Mesendoderm (in vitro differentiated cells): Measurements from ENCODE around the gene LAP3.

Experiments
- DNase-seq: peaks from one replicate; pipeline ENCODE4 v3.0.0; 2013
- H2AK5ac ChIP-seq: 2 replicates; pipeline ENCODE4 v1.6.1; 2013; ENCODE audit warnings: low read length, inconsistent platforms
- H2BK120ac ChIP-seq: 2 replicates; pipeline ENCODE4 v1.6.1; 2013; ENCODE audit warnings: low read depth, mild to moderate bottlenecking, low read length, moderate library complexity, mixed read lengths
- H2BK15ac ChIP-seq: replicated peaks from 2 replicates; pipeline ENCODE4 v1.6.1; 2013; ENCODE audit warnings: low read depth, mild to moderate bottlenecking, moderate library complexity
- H2BK5ac ChIP-seq: 2 replicates; pipeline ENCODE4 v1.6.1; 2013; ENCODE audit warnings: low read length, inconsistent platforms
- H3K18ac ChIP-seq: 2 replicates; pipeline ENCODE4 v1.6.1; 2013; ENCODE audit warnings: mild to moderate bottlenecking, low read length, mixed read lengths
- H3K23ac ChIP-seq: one replicate; pipeline ENCODE4 v1.6.1; 2013; ENCODE audit warnings: low read length
- H3K27ac ChIP-seq: 2 replicates; pipeline ENCODE4 v1.5.1; 2013; ENCODE audit warnings: low read depth, mild to moderate bottlenecking, inconsistent platforms, low read length, moderate library complexity
- H3K27me3 ChIP-seq: 2 replicates; pipeline ENCODE4 v1.6.1; 2013; ENCODE audit warnings: low read length, control low read depth, mild to moderate bottlenecking, inconsistent platforms; ENCODE audit not compliant: insufficient read depth, poor library complexity
- H3K36me3 ChIP-seq: 2 replicates; pipeline ENCODE4 v1.6.1; 2013; ENCODE audit warnings: low read length, inconsistent platforms; ENCODE audit not compliant: control insufficient read depth, insufficient read depth
- H3K4ac ChIP-seq: one replicate; pipeline ENCODE4 v1.6.1; 2013; ENCODE audit warnings: low read depth, mild to moderate bottlenecking, low read length, moderate library complexity
- H3K4me1 ChIP-seq: 2 replicates; pipeline ENCODE4 v1.6.1; 2013; ENCODE audit warnings: low read depth, low read length, inconsistent platforms; ENCODE audit not compliant: control insufficient read depth
- H3K4me2 ChIP-seq: 2 replicates; pipeline ENCODE4 v1.6.1; 2013; ENCODE audit warnings: low read length
- H3K4me3 ChIP-seq: 2 replicates; pipeline ENCODE4 v1.5.1; 2013; ENCODE audit warnings: mild to moderate bottlenecking, low read length
- H3K56ac ChIP-seq: one replicate; pipeline ENCODE4 v1.6.1; 2013; ENCODE audit warnings: low read length
- H3K79me1 ChIP-seq: 2 replicates; pipeline ENCODE4 v1.6.1; 2013; ENCODE audit warnings: low read length, inconsistent platforms
- H3K79me2 ChIP-seq: 2 replicates; pipeline ENCODE4 v1.6.1; 2013; ENCODE audit warnings: mild to moderate bottlenecking, low read length; ENCODE audit not compliant: control insufficient read depth, insufficient read depth
- H3K9ac ChIP-seq: 2 replicates; pipeline ENCODE4 v1.6.1; 2013; ENCODE audit warnings: low read length, inconsistent platforms
- H4K5ac ChIP-seq: one replicate; pipeline ENCODE4 v1.6.1; 2013; ENCODE audit warnings: low read length
- H4K8ac ChIP-seq: one replicate; pipeline ENCODE4 v1.6.1; 2013; ENCODE audit warnings: low read depth, mild to moderate bottlenecking, control low read depth, low read length, moderate library complexity
- WGBS: extraction: QIAGEN DNeasy Blood & Tissue Kit; methylation state at CpG from one replicate; pipeline ENCODE4 v1.1.7; 2013; ENCODE audit warnings: low lambda C conversion rate, missing lambda C conversion rate; ENCODE audit not compliant: insufficient coverage; ENCODE audit errors: extremely low coverage; 5-methylcytosine and 5-hydroxymethylcytosine counted together

Gene LAP3

GRCh38 chr4:17624821-17625220, 47.8 kb downstream of the LAP3 start:
- H3K4me1 ChIP-seq: no peaks in the 10 kb centered on the region
- no peaks in the 10 kb centered on the region for H3K27me3 ChIP-seq
- H2BK15ac ChIP-seq: no peak overlapping the region
- H3K56ac ChIP-seq: no peak overlapping the region
- no peak overlapping the region for H3K9ac ChIP-seq
- no peak overlapping the region for H2AK5ac ChIP-seq
- no peak for DNase-seq
- no peak overlapping the region for H3K18ac ChIP-seq
- no peak overlapping the region for H3K23ac ChIP-seq
- no peak overlapping the region for H3K4me3 ChIP-seq
- H3K4ac ChIP-seq: no peak overlapping the region
- whole genome bisulfite sequencing: no CpG with 5 or more reads among the region's 2 CpGs
- H3K36me3 ChIP-seq: peaks cover 23% of the 10 kb centered on the region
- no peak overlapping the region for H3K4me2 ChIP-seq
- H3K79me1 ChIP-seq: peaks cover 4% of the 10 kb centered on the region
- no peak overlapping the region for H3K27ac ChIP-seq
- H4K8ac ChIP-seq: no peak overlapping the region
- no peaks in the 10 kb centered on the region for H3K79me2 ChIP-seq
- H4K5ac ChIP-seq: no peak overlapping the region
- no peak overlapping the region for H2BK120ac ChIP-seq
- no peak overlapping the region for H2BK5ac ChIP-seq

GRCh38 chr4:17630228-17630627, 53.2 kb downstream of the LAP3 start:
- no peak overlapping the region for H3K4me2 ChIP-seq
- no peak overlapping the region for H2AK5ac ChIP-seq
- H3K79me2 ChIP-seq: no peaks in the 10 kb centered on the region
- no peak overlapping the region for H4K8ac ChIP-seq
- no CpG with 5 or more reads among the region's 4 CpGs for WGBS
- H3K27me3 ChIP-seq: no peaks in the 10 kb centered on the region
- no peak overlapping the region for H2BK120ac ChIP-seq
- no peak overlapping the region for H2BK15ac ChIP-seq
- H3K4ac ChIP-seq: no peak overlapping the region
- H3K36me3 ChIP-seq: peaks cover 14% of the 10 kb centered on the region
- DNase-seq: peak; percentile 7
- H3K18ac ChIP-seq: no peak overlapping the region
- no peak overlapping the region for H3K56ac ChIP-seq
- H3K4me3 ChIP-seq: no peak overlapping the region
- no peak overlapping the region for H3K23ac ChIP-seq
- H3K79me1 ChIP-seq: peaks cover 4% of the 10 kb centered on the region
- no peak overlapping the region for H2BK5ac ChIP-seq
- H4K5ac ChIP-seq: no peak overlapping the region
- H3K4me1 ChIP-seq: no peaks in the 10 kb centered on the region
- H3K9ac ChIP-seq: no peak overlapping the region
- H3K27ac ChIP-seq: no peak overlapping the region

- Histone ChIP-seq H3K9ac (no peak overlapping the region), H3K23ac (no peak overlapping the region), H3K79me2 (no peaks in the 10 kb centered on the region), H3K79me1 (no peaks in the 10 kb centered on the region), H3K56ac (no peak overlapping the region), H3K4me3 (no peak overlapping the region), H3K36me3 (peaks cover 8% of the 10 kb centered on the region), H4K5ac (no peak overlapping the region), H3K4me1 (no peaks in the 10 kb centered on the region), H3K27ac (no peak overlapping the region), H2BK120ac (no peak overlapping the region), H2AK5ac (no peak overlapping the region), H3K4me2 (no peak overlapping the region), H2BK15ac (no peak overlapping the region), H4K8ac (no peak overlapping the region), H2BK5ac (no peak overlapping the region), H3K18ac (no peak overlapping the region), H3K27me3 (no peaks in the 10 kb centered on the region), H3K4ac (no peak overlapping the region)
- DNase-seq: no peak
- WGBS: no CpG with 5 or more reads among the region's 9 CpGs
These were observed 56.6 kb downstream of the LAP3 start for GRCh38 chr4:17633600-17633999.

GRCh38 chr4:17635056-17635455, 58.1 kb downstream of the LAP3 start:
- Histone ChIP-seq H2AK5ac (no peak overlapping the region), H3K79me2 (no peaks in the 10 kb centered on the region), H2BK15ac (no peak overlapping the region), H4K8ac (no peak overlapping the region), H3K4me3 (no peak overlapping the region), H3K27ac (no peak overlapping the region), H3K56ac (no peak overlapping the region), H3K27me3 (no peaks in the 10 kb centered on the region), H2BK120ac (no peak overlapping the region), H3K36me3 (peaks cover 5% of the 10 kb centered on the region), H3K4ac (no peak overlapping the region), H3K79me1 (no peaks in the 10 kb centered on the region), H3K4me2 (no peak overlapping the region), H2BK5ac (no peak overlapping the region), H3K4me1 (no peaks in the 10 kb centered on the region), H3K9ac (no peak overlapping the region), H4K5ac (no peak overlapping the region), H3K23ac (no peak overlapping the region), H3K18ac (no peak overlapping the region)
- no CpG with 5 or more reads among the region's 4 CpGs for WGBS
- DNase-seq: no peak

GRCh38 chr4:17636341-17636695, 59.3 kb downstream of the LAP3 start:
- no peaks in the 10 kb centered on the region for H3K79me2 ChIP-seq
- no peak overlapping the region for H2BK120ac ChIP-seq
- no peaks in the 10 kb centered on the region for H3K79me1 ChIP-seq
- no peaks in the 10 kb centered on the region for H3K4me1 ChIP-seq
- H2BK15ac ChIP-seq: no peak overlapping the region
- no peak overlapping the region for H4K8ac ChIP-seq
- H3K27ac ChIP-seq: no peak overlapping the region
- no peak overlapping the region for H3K4me3 ChIP-seq
- H4K5ac ChIP-seq: no peak overlapping the region
- H3K27me3 ChIP-seq: no peaks in the 10 kb centered on the region
- no peak overlapping the region for H3K18ac ChIP-seq
- no peak overlapping the region for H3K4me2 ChIP-seq
- no peak overlapping the region for H2BK5ac ChIP-seq
- DNase-seq: no peak
- H3K36me3 ChIP-seq: peaks cover 5% of the 10 kb centered on the region
- no peak overlapping the region for H3K9ac ChIP-seq
- H3K23ac ChIP-seq: no peak overlapping the region
- WGBS: no CpG with 5 or more reads among the region's 17 CpGs
- no peak overlapping the region for H3K56ac ChIP-seq
- no peak overlapping the region for H2AK5ac ChIP-seq
- H3K4ac ChIP-seq: no peak overlapping the region

GRCh38 chr4:17636696-17637622, 60.0 kb downstream of the LAP3 start:
- Histone ChIP-seq H3K27ac (no peak overlapping the region), H3K23ac (no peak overlapping the region), H2AK5ac (no peak overlapping the region), H4K8ac (no peak overlapping the region), H3K36me3 (peaks cover 5% of the 10 kb centered on the region), H2BK120ac (no peak overlapping the region), H2BK5ac (no peak overlapping the region), H4K5ac (no peak overlapping the region), H3K79me2 (no peaks in the 10 kb centered on the region), H3K4me3 (no peak overlapping the region), H3K18ac (no peak overlapping the region), H2BK15ac (no peak overlapping the region), H3K9ac (no peak overlapping the region), H3K4me2 (no peak overlapping the region), H3K4me1 (no peaks in the 10 kb centered on the region), H3K79me1 (no peaks in the 10 kb centered on the region), H3K4ac (no peak overlapping the region), H3K27me3 (no peaks in the 10 kb centered on the region), H3K56ac (no peak overlapping the region)
- DNase-seq: peak; percentile 88
- no CpG with 5 or more reads among the region's 32 CpGs for WGBS
